ENCODE results near the gene ERC1.

Gene ERC1

GRCh38 chr12:1479645-1480044, 488.6 kb downstream of the ERC1 start (continued):
- TF ChIP-seq ZNF274 (IDR thresholded peaks at IDR 0.05; ENCODE audit: low read length) (no peak), ZNF274 (tag by site-specific recombination; IDR thresholded peaks at IDR 0.05; ENCODE audit: borderline replicate concordance) (no peak), KLF16 (tag by site-specific recombination; IDR thresholded peaks at IDR 0.05) (no peak), ZNF354C (tag by site-specific recombination; IDR thresholded peaks at IDR 0.05; ENCODE audit: borderline replicate concordance, low read depth) (no peak)

- Histone ChIP-seq H3K4me3 (ENCODE audit: low read depth, low read length) (no peak overlapping the region), H3K36me3 (ENCODE audit: control insufficient read depth in 2 of 2, insufficient read depth in 1 of 2, low read length in 2 of 2) (no peaks in the 10 kb centered on the region), H3K4me1 (ENCODE audit: control insufficient read depth, insufficient read depth, low read length) (no peaks in the 10 kb centered on the region), H3K9me3 (ENCODE audit: control insufficient read depth, insufficient read depth, low read depth, low read length) (no peaks in the 10 kb centered on the region), H3K27ac (ENCODE audit: extremely low read depth, low read depth, low read length) (no peak overlapping the region)
- no peak for TF ChIP-seq ZNF639 (tag by site-specific recombination; IDR thresholded peaks at IDR 0.05)
- no peak for TF ChIP-seq ZBTB44 (tag by site-specific recombination; IDR thresholded peaks at IDR 0.05)
- TF ChIP-seq ZNF433 (tag by site-specific recombination; IDR thresholded peaks at IDR 0.05; ENCODE audit: low read depth), result no peak
- no peak for TF ChIP-seq ZNF37A (tag by site-specific recombination; IDR thresholded peaks at IDR 0.05)
- TF ChIP-seq ZNF24 (tag by site-specific recombination; IDR thresholded peaks at IDR 0.05), result no peak
- CTCF ChIA-PET, result no interaction called here
- POLR2A ChIA-PET, result no interaction called here
Measured at GRCh38 chr12:1481326-1481725, 490.3 kb downstream of the ERC1 start.

- Histone ChIP-seq H3K4me1 (ENCODE audit: control insufficient read depth, insufficient read depth, low read length) (no peaks in the 10 kb centered on the region), H3K4me3 (ENCODE audit: low read depth, low read length) (no peak overlapping the region), H3K9me3 (ENCODE audit: control insufficient read depth, insufficient read depth, low read depth, low read length) (no peaks in the 10 kb centered on the region), H3K27ac (ENCODE audit: extremely low read depth, low read depth, low read length) (no peak overlapping the region), H3K36me3 (ENCODE audit: control insufficient read depth in 2 of 2, insufficient read depth in 1 of 2, low read length in 2 of 2) (no peaks in the 10 kb centered on the region)
- TF ChIP-seq MEIS1 (CRISPR knock-in tag; IDR thresholded peaks at IDR 0.05; ENCODE audit: borderline replicate concordance) (no peak), GLIS2 (tag by site-specific recombination; IDR thresholded peaks at IDR 0.05) (no peak), ZSCAN30 (tag by site-specific recombination; IDR thresholded peaks at IDR 0.05) (no peak)
- CTCF ChIA-PET, result no interaction called here
- POLR2A ChIA-PET, result no interaction called here
Measured at GRCh38 chr12:1481906-1482305, 490.9 kb downstream of the ERC1 start.

- no peaks in the 10 kb centered on the region for H3K4me1 ChIP-seq (ENCODE audit: control insufficient read depth, insufficient read depth, low read length)
- CTCF ChIA-PET, result no interaction called here
- POLR2A ChIA-PET, result no interaction called here
- H3K4me3 ChIP-seq (ENCODE audit: low read depth, low read length), result no peak overlapping the region
- H3K36me3 ChIP-seq (ENCODE audit: control insufficient read depth in 2 of 2, insufficient read depth in 1 of 2, low read length in 2 of 2), result peaks cover 0 to 11% of the 10 kb centered on the region in 2 experiments; a peak in 1 of 3 replicates
- no peak overlapping the region for H3K27ac ChIP-seq (ENCODE audit: extremely low read depth, low read depth, low read length)
- TF ChIP-seq ZNF521 (tag by site-specific recombination; IDR thresholded peaks at IDR 0.05), result no peak
- TF ChIP-seq ZBTB8A (tag by site-specific recombination; IDR thresholded peaks at IDR 0.05), result no peak
- no peak for TF ChIP-seq ZNF707 (tag by site-specific recombination; IDR thresholded peaks at IDR 0.05)
- no peak for TF ChIP-seq ZNF138 (tag by site-specific recombination; IDR thresholded peaks at IDR 0.05; ENCODE audit: borderline replicate concordance)
- TF ChIP-seq ZNF677 (tag by site-specific recombination; IDR thresholded peaks at IDR 0.05), result no peak
- TF ChIP-seq ZNF302 (tag by site-specific recombination; IDR thresholded peaks at IDR 0.05; ENCODE audit: low read depth), result no peak
- no peak for TF ChIP-seq ZNF248 (tag by site-specific recombination; IDR thresholded peaks at IDR 0.05)
- TF ChIP-seq ZNF623 (tag by site-specific recombination; IDR thresholded peaks at IDR 0.05), result no peak
- TF ChIP-seq ZNF600 (tag by site-specific recombination; IDR thresholded peaks at IDR 0.05), result no peak
- H3K9me3 ChIP-seq (ENCODE audit: control insufficient read depth, insufficient read depth, low read depth, low read length), result no peaks in the 10 kb centered on the region
Measured at GRCh38 chr12:1488908-1489381, 497.9 kb downstream of the ERC1 start.
